HepG2 (cell line): ENCODE data around the gene ZMIZ1. TPM values are rescaled to one million over a fixed set of nuclear protein-coding genes. Genes with fewer than 3 reads are reported as not detected.
A peak's percentile ranks its signal among the peaks of the same experiment; 100 is the strongest.

Experiments
- ATF7 ChIP-seq, 2 experiments: fragments of 450-650 bp in 1 of 2; sonication (generic) in 1 of 2; formaldehyde crosslinking in 1 of 2; IDR thresholded peaks; 2 replicates each; pipeline versions ENCODE4 v1.4.0 to v1.6.1; 2016 to 2020; ENCODE audit warnings: antibody characterized with exemption in 1 of 2, mild to moderate bottlenecking in 1 of 2, missing genetic modification reagents in 1 of 2
- HOXD1 ChIP-seq: sonication (generic); formaldehyde crosslinking; IDR thresholded peaks from 2 replicates; pipeline ENCODE4 v1.5.0; 2020; ENCODE audit warnings: missing genetic modification reagents
- ISX ChIP-seq: sonication (generic); formaldehyde crosslinking; conservative IDR thresholded peaks from 2 replicates; pipeline ENCODE4 v1.5.0; 2020; ENCODE audit warnings: missing genetic modification reagents
- KAT7 ChIP-seq: IDR thresholded peaks from 2 replicates; pipeline ENCODE4 v1.6.1; 2018; ENCODE audit warnings: borderline replicate concordance, missing compliant biosample characterization
- KDM1A ChIP-seq: IDR thresholded peaks from 2 replicates; pipeline ENCODE4 v1.6.1; 2016; ENCODE audit warnings: missing compliant biosample characterization
- NFE2L2 ChIP-seq: fragments of 150-350 bp; IDR thresholded peaks from 2 replicates; pipeline ENCODE4 v1.6.1; 2014; ENCODE audit warnings: low read length
- NFKBIZ ChIP-seq: IDR thresholded peaks from 2 replicates; pipeline ENCODE4 v1.6.1; 2018; ENCODE audit warnings: missing genetic modification reagents, missing compliant biosample characterization
- TAF1 ChIP-seq: sonication (generic); formaldehyde crosslinking; IDR thresholded peaks from 2 replicates; pipeline ENCODE4 v1.4.0; 2020; ENCODE audit warnings: missing genetic modification reagents
- TBL1XR1 ChIP-seq: fragments of 150-350 bp; IDR thresholded peaks from 2 replicates; pipeline ENCODE4 v1.6.1; 2014; ENCODE audit warnings: borderline replicate concordance, low read length; ENCODE audit not compliant: partially characterized antibody
- ZNF274 ChIP-seq: sonication (generic); formaldehyde crosslinking; IDR thresholded peaks from 2 replicates; pipeline ENCODE4 v1.5.1; 2020; ENCODE audit warnings: mild to moderate bottlenecking, missing genetic modification reagents
- ZNF367 ChIP-seq: sonication (generic); formaldehyde crosslinking; IDR thresholded peaks from 2 replicates; pipeline ENCODE4 v1.4.0; 2020; ENCODE audit warnings: missing genetic modification reagents, borderline replicate concordance
- ZNF446 ChIP-seq: sonication (generic); formaldehyde crosslinking; IDR thresholded peaks from 2 replicates; pipeline ENCODE4 v1.5.0; 2020; ENCODE audit warnings: mild to moderate bottlenecking, missing genetic modification reagents
- ZNF616 ChIP-seq: sonication (generic); formaldehyde crosslinking; IDR thresholded peaks from 2 replicates; pipeline ENCODE4 v1.5.0; 2020; ENCODE audit warnings: low read depth, mild to moderate bottlenecking, missing genetic modification reagents
- ZNF772 ChIP-seq: sonication (generic); formaldehyde crosslinking; IDR thresholded peaks from 2 replicates; pipeline ENCODE4 v1.5.0; 2020; ENCODE audit warnings: mild to moderate bottlenecking, missing genetic modification reagents
- ZNF776 ChIP-seq: sonication (generic); formaldehyde crosslinking; IDR thresholded peaks from 2 replicates; pipeline ENCODE4 v1.4.0; 2020; ENCODE audit warnings: mild to moderate bottlenecking, missing genetic modification reagents
- polyA plus RNA-seq, 8 experiments: library from polyadenylated mRNA; depleted of rRNA in 3 of 8; stranded (reverse) in 7 of 8; unstranded in 1 of 8; fragments of >200 nt; fragmentation: Illumina TruSeq in 4 of 8; extraction: Trizol in 4 of 8; gene quantifications; 2 replicates each; pipeline versions ENCODE4 v1.2.1 to v1.2.3, GENCODE V29; 2011 to 2016; ENCODE audit warnings: low read depth in 4 of 8, missing spikeins in 1 of 8, mixed read lengths in 1 of 8; ENCODE audit not compliant: insufficient read depth in 1 of 8
- total RNA-seq, 5 experiments: library from RNA; depleted of rRNA; stranded (reverse); fragments of >200 nt; fragmentation: Illumina TruSeq; extraction: Trizol; gene quantifications; 2 replicates each; pipeline ENCODE4 v1.2.3, GENCODE V29; 2016; ENCODE audit warnings: low read depth in 1 of 5
- TF ChIP-seq, protein P1 (sequence below): sonication (generic); formaldehyde crosslinking; IDR thresholded peaks from 2 replicates; pipeline ENCODE4 v1.4.0; 2020; ENCODE audit warnings: mild to moderate bottlenecking, low read depth, missing genetic modification reagents
- TF ChIP-seq, protein P2 (sequence below): sonication (generic); formaldehyde crosslinking; IDR thresholded peaks from 2 replicates; pipeline ENCODE4 v1.5.0; 2020; ENCODE audit warnings: missing genetic modification reagents
- TF ChIP-seq, protein P3 (sequence below): sonication (generic); formaldehyde crosslinking; IDR thresholded peaks from 2 replicates; pipeline ENCODE4 v1.9.0; 2022; ENCODE audit warnings: missing genetic modification reagents, mild to moderate bottlenecking, borderline replicate concordance
- TF ChIP-seq, protein P4 (sequence below): sonication (generic); formaldehyde crosslinking; IDR thresholded peaks from 2 replicates; pipeline ENCODE4 v1.4.0; 2020; ENCODE audit warnings: missing genetic modification reagents, borderline replicate concordance
- TF ChIP-seq, protein P5 (sequence below): sonication (generic); formaldehyde crosslinking; IDR thresholded peaks from 2 replicates; pipeline ENCODE4 v1.5.1; 2020; ENCODE audit warnings: mild to moderate bottlenecking, missing genetic modification reagents, borderline replicate concordance

The ZMIZ1 gene
- total and polyA plus RNA-seq, 2 of the 13 experiments (the other 11 are each of a cell fraction or from before 2014, with no cell fraction given): 5.3 to 10.2 TPM

DNA sequence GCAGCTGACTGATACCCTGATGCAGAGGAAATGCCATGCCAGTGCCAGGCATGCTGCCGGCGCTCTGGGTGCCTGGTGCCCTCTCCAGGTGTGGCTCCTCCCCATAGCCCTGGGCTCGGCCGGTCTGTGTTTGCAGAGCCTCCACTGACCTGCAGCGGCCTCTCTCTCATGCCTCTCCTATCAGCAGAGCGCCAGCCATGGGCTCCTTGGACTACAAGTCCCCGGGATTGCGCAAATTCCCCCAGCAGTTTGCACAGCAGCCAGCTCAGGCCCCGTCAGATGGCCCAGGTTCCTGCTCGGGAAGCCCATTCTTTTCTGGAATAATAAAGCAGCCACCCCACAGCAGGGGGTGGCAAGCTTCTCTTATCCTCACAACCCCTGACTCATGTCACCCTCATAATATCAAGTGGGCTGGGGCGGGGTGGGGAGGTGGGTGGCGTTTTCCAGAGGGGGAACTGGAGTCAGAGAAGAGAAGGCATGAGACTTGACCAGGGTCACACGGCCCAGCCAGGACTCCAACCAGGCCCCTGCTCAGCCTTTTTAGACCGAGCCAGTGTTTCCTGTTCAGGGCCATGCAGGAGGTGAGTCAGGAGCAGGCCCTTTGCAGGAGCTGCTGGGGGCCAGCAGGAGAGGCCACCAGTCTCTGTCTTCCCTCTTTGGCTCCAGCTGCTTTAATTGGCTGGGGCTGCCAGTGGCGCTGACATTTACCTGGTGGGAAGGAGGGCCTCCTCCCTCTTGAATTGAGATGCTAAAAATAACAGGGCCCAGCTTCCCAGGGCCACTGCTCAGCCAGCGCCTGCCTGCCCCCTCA, 58.6 kb downstream of the ZMIZ1 start (continued):
- TF ChIP-seq, protein P1, sequence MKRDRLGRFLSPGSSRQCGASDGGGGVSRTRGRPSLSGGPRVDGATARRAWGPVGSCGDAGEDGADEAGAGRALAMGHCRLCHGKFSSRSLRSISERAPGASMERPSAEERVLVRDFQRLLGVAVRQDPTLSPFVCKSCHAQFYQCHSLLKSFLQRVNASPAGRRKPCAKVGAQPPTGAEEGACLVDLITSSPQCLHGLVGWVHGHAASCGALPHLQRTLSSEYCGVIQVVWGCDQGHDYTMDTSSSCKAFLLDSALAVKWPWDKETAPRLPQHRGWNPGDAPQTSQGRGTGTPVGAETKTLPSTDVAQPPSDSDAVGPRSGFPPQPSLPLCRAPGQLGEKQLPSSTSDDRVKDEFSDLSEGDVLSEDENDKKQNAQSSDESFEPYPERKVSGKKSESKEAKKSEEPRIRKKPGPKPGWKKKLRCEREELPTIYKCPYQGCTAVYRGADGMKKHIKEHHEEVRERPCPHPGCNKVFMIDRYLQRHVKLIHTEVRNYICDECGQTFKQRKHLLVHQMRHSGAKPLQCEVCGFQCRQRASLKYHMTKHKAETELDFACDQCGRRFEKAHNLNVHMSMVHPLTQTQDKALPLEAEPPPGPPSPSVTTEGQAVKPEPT (CRISPR knock-in tag): 0 out of 2 replicates have a peak, but pooled peaks have one; percentile 33
- TF ChIP-seq TBL1XR1 (no peak), NFKBIZ (no peak), ISX (no peak), HOXD1 (CRISPR knock-in tag) (no peak), ZNF772 (CRISPR knock-in tag) (no peak), KAT7 (no peak), KDM1A (CRISPR knock-in tag) (no peak), TAF1 (no peak), NFE2L2 (no peak), ZNF616 (no peak), ZNF274 (CRISPR knock-in tag) (no peak), ATF7 (IDR thresholded peaks at IDR 0.05) (no peak), ATF7 (CRISPR knock-in tag; IDR thresholded peaks at IDR 0.05) (no peak), ZNF446 (CRISPR knock-in tag) (no peak), ZNF776 (CRISPR knock-in tag) (no peak), ZNF367 (CRISPR knock-in tag) (no peak)
- TF ChIP-seq, protein P2, sequence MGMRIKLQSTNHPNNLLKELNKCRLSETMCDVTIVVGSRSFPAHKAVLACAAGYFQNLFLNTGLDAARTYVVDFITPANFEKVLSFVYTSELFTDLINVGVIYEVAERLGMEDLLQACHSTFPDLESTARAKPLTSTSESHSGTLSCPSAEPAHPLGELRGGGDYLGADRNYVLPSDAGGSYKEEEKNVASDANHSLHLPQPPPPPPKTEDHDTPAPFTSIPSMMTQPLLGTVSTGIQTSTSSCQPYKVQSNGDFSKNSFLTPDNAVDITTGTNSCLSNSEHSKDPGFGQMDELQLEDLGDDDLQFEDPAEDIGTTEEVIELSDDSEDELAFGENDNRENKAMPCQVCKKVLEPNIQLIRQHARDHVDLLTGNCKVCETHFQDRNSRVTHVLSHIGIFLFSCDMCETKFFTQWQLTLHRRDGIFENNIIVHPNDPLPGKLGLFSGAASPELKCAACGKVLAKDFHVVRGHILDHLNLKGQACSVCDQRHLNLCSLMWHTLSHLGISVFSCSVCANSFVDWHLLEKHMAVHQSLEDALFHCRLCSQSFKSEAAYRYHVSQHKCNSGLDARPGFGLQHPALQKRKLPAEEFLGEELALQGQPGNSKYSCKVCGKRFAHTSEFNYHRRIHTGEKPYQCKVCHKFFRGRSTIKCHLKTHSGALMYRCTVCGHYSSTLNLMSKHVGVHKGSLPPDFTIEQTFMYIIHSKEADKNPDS (CRISPR knock-in tag): no peak
- TF ChIP-seq, protein P3, sequence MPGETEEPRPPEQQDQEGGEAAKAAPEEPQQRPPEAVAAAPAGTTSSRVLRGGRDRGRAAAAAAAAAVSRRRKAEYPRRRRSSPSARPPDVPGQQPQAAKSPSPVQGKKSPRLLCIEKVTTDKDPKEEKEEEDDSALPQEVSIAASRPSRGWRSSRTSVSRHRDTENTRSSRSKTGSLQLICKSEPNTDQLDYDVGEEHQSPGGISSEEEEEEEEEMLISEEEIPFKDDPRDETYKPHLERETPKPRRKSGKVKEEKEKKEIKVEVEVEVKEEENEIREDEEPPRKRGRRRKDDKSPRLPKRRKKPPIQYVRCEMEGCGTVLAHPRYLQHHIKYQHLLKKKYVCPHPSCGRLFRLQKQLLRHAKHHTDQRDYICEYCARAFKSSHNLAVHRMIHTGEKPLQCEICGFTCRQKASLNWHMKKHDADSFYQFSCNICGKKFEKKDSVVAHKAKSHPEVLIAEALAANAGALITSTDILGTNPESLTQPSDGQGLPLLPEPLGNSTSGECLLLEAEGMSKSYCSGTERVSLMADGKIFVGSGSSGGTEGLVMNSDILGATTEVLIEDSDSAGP (CRISPR knock-in tag): peak; percentile 34; the same call in 1 of the 2 replicates
- TF ChIP-seq, protein P4, sequence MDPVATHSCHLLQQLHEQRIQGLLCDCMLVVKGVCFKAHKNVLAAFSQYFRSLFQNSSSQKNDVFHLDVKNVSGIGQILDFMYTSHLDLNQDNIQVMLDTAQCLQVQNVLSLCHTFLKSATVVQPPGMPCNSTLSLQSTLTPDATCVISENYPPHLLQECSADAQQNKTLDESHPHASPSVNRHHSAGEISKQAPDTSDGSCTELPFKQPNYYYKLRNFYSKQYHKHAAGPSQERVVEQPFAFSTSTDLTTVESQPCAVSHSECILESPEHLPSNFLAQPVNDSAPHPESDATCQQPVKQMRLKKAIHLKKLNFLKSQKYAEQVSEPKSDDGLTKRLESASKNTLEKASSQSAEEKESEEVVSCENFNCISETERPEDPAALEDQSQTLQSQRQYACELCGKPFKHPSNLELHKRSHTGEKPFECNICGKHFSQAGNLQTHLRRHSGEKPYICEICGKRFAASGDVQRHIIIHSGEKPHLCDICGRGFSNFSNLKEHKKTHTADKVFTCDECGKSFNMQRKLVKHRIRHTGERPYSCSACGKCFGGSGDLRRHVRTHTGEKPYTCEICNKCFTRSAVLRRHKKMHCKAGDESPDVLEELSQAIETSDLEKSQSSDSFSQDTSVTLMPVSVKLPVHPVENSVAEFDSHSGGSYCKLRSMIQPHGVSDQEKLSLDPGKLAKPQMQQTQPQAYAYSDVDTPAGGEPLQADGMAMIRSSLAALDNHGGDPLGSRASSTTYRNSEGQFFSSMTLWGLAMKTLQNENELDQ (CRISPR knock-in tag): no peak
- TF ChIP-seq, protein P5, sequence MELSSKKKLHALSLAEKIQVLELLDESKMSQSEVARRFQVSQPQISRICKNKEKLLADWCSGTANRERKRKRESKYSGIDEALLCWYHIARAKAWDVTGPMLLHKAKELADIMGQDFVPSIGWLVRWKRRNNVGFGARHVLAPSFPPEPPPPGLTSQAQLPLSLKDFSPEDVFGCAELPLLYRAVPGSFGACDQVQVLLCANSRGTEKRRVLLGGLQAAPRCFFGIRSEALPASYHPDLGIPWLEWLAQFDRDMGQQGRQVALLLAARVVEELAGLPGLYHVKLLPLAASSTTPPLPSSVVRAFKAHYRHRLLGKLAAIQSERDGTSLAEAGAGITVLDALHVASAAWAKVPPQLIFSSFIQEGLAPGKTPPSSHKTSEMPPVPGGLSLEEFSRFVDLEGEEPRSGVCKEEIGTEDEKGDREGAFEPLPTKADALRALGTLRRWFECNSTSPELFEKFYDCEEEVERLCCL (CRISPR knock-in tag): no peak
